Stimulated activated naive B cell treated with anti-CD40 and anti-IgM and Interleukin-4, amounts not matched to agents 10 μg/mL and 1 μg/mL and 100 μg/mL, for 72 hours (primary cell): ENCODE results near the gene MYO15B.

Source experiments
- ATAC-seq, 2 donors: fragments of 150-1000 bp; cut with Tn5 transposase; replicated peaks; 2 replicates each; pipeline ENCODE4 v1.10.0; 2021; ENCODE audit warnings: moderate library complexity in 1 of 2
- DNase-seq: peaks from one replicate; pipeline ENCODE4 v3.0.0; 2021
- H3K27ac Mint-ChIP-seq: one replicate; pipeline ENCODE4 v1.8.0; 2022; ENCODE audit warnings: mild to moderate bottlenecking, mixed read lengths
- H3K27me3 Mint-ChIP-seq, 2 donors: one replicate each; pipeline ENCODE4 v1.8.0; 2022; ENCODE audit warnings: mixed read lengths in 2 of 2
- H3K36me3 Mint-ChIP-seq, 2 donors: one replicate each; pipeline ENCODE4 v1.8.0; 2022; ENCODE audit warnings: mixed read lengths in 2 of 2, mild to moderate bottlenecking in 1 of 2
- H3K4me1 Mint-ChIP-seq, 2 donors: one replicate each; pipeline ENCODE4 v1.8.0; 2022; ENCODE audit warnings: mixed read lengths in 2 of 2, mild to moderate bottlenecking in 1 of 2
- H3K4me3 Mint-ChIP-seq, 2 donors: one replicate each; pipeline ENCODE4 v1.8.0; 2022; ENCODE audit warnings: mild to moderate bottlenecking in 2 of 2, mixed read lengths in 2 of 2, moderate library complexity in 1 of 2
- H3K9me3 Mint-ChIP-seq, 2 donors: one replicate each; pipeline ENCODE4 v1.8.0; 2022; ENCODE audit warnings: mixed read lengths in 2 of 2, mild to moderate bottlenecking in 1 of 2

MYO15B gene

GRCh38 chr17:75566834-75567233 is 20.8 kb upstream of the MYO15B start:
- DNase-seq (no peak), ATAC-seq (peak; percentile 62)
- H3K4me1 Mint-ChIP-seq = peaks cover 24 to 37% of the 10 kb centered on the region in 2 donors
- no peak overlapping the region for H3K4me3 Mint-ChIP-seq
- peak overlapping the region; percentile 15 for H3K27ac Mint-ChIP-seq
- H3K9me3 Mint-ChIP-seq = no peaks in the 10 kb centered on the region
- H3K36me3 Mint-ChIP-seq = peaks cover 5 to 6% of the 10 kb centered on the region in 2 donors
- H3K27me3 Mint-ChIP-seq = no peaks in the 10 kb centered on the region

- no peak for DNase-seq
- H3K27ac Mint-ChIP-seq = peak overlapping the region; percentile 51
- H3K9me3 Mint-ChIP-seq = no peaks in the 10 kb centered on the region
- H3K4me3 Mint-ChIP-seq = no peak overlapping the region
- peaks cover 24 to 37% of the 10 kb centered on the region in 2 donors for H3K4me1 Mint-ChIP-seq
- H3K27me3 Mint-ChIP-seq = no peaks in the 10 kb centered on the region
- peaks cover 8 to 9% of the 10 kb centered on the region in 2 donors for H3K36me3 Mint-ChIP-seq
- ATAC-seq = no peak
Measured at GRCh38 chr17:75568412-75569255, 19.0 kb upstream of the MYO15B start.

- DNase-seq (no peak), ATAC-seq (no peak)
- peak overlapping the region; percentile 59 for H3K27ac Mint-ChIP-seq
- H3K36me3 Mint-ChIP-seq = peaks cover 9 to 13% of the 10 kb centered on the region in 2 donors
- no peaks in the 10 kb centered on the region for H3K9me3 Mint-ChIP-seq
- peaks cover 24 to 37% of the 10 kb centered on the region in 2 donors for H3K4me1 Mint-ChIP-seq
- no peaks in the 10 kb centered on the region for H3K27me3 Mint-ChIP-seq
- H3K4me3 Mint-ChIP-seq = no peak overlapping the region
Measured at GRCh38 chr17:75570034-75570676, 17.4 kb upstream of the MYO15B start.

- Mint-ChIP-seq H3K27me3 (no peaks in the 10 kb centered on the region), H3K36me3 (peaks cover 9 to 14% of the 10 kb centered on the region in 2 donors)
Measured at GRCh38 chr17:75570772-75571171, 16.8 kb upstream of the MYO15B start.

GRCh38 chr17:75571197-75571884 is 16.3 kb upstream of the MYO15B start:
- peak; percentile 99 for ATAC-seq
- peak overlapping the region; percentile 68 to 76 for H3K4me3 Mint-ChIP-seq
- H3K27me3 Mint-ChIP-seq = no peaks in the 10 kb centered on the region
- peaks cover 17 to 28% of the 10 kb centered on the region in 2 donors for H3K4me1 Mint-ChIP-seq
- no peaks in the 10 kb centered on the region for H3K9me3 Mint-ChIP-seq
- peaks cover 9 to 16% of the 10 kb centered on the region in 2 donors for H3K36me3 Mint-ChIP-seq
- peak; percentile 79 for DNase-seq
- H3K27ac Mint-ChIP-seq = peak overlapping the region; percentile 99

More at GRCh38 chr17:75570772-75571171, 16.8 kb upstream of the MYO15B start:
- no peak for ATAC-seq
- no peaks in the 10 kb centered on the region for H3K9me3 Mint-ChIP-seq
- no peak for DNase-seq
- H3K27ac Mint-ChIP-seq = peak overlapping the region; percentile 99
- peaks cover 22 to 34% of the 10 kb centered on the region in 2 donors for H3K4me1 Mint-ChIP-seq
- peak overlapping the region in 1 of 2 donors; percentile 68 for H3K4me3 Mint-ChIP-seq

GRCh38 chr17:75571885-75572215 is 15.8 kb upstream of the MYO15B start:
- H3K9me3 Mint-ChIP-seq = no peaks in the 10 kb centered on the region
- ATAC-seq (no peak), DNase-seq (no peak)
- H3K36me3 Mint-ChIP-seq = peaks cover 9 to 16% of the 10 kb centered on the region in 2 donors
- peak overlapping the region; percentile 99 for H3K27ac Mint-ChIP-seq
- H3K4me1 Mint-ChIP-seq = peaks cover 12 to 23% of the 10 kb centered on the region in 2 donors
- H3K27me3 Mint-ChIP-seq = no peaks in the 10 kb centered on the region
- H3K4me3 Mint-ChIP-seq = no peak overlapping the region

- Mint-ChIP-seq H3K36me3 (peaks cover 9 to 16% of the 10 kb centered on the region in 2 donors), H3K27me3 (no peaks in the 10 kb centered on the region), H3K4me1 (peaks cover 10 to 20% of the 10 kb centered on the region in 2 donors), H3K4me3 (no peak overlapping the region), H3K27ac (no peak overlapping the region), H3K9me3 (no peaks in the 10 kb centered on the region)
- DNase-seq = no peak
- no peak for ATAC-seq
Measured at GRCh38 chr17:75572713-75573539, 14.7 kb upstream of the MYO15B start.

- no peak for ATAC-seq
- peaks cover 9 to 16% of the 10 kb centered on the region in 2 donors for H3K36me3 Mint-ChIP-seq
- peaks cover 0 to under 1% of the 10 kb centered on the region in 2 donors for H3K27me3 Mint-ChIP-seq
- H3K4me1 Mint-ChIP-seq = peaks cover 10 to 20% of the 10 kb centered on the region in 2 donors
- no peaks in the 10 kb centered on the region for H3K9me3 Mint-ChIP-seq
- H3K27ac Mint-ChIP-seq = no peak overlapping the region
- no peak for DNase-seq
- no peak overlapping the region for H3K4me3 Mint-ChIP-seq
Measured at GRCh38 chr17:75573540-75573957, 14.1 kb upstream of the MYO15B start.

- Mint-ChIP-seq H3K27ac (no peak overlapping the region), H3K9me3 (no peaks in the 10 kb centered on the region)
Measured at GRCh38 chr17:75573994-75574393, 13.6 kb upstream of the MYO15B start.

GRCh38 chr17:75574404-75575036 is 13.1 kb upstream of the MYO15B start:
- Mint-ChIP-seq H3K9me3 (no peaks in the 10 kb centered on the region), H3K27me3 (peaks cover 0 to 6% of the 10 kb centered on the region in 2 donors), H3K36me3 (peaks cover 7 to 16% of the 10 kb centered on the region in 2 donors), H3K27ac (no peak overlapping the region), H3K4me3 (no peak overlapping the region), H3K4me1 (peaks cover 14 to 20% of the 10 kb centered on the region in 2 donors)
- DNase-seq (no peak), ATAC-seq (no peak)

More at GRCh38 chr17:75573994-75574393, 13.6 kb upstream of the MYO15B start:
- Mint-ChIP-seq H3K36me3 (peaks cover 9 to 16% of the 10 kb centered on the region in 2 donors), H3K27me3 (peaks cover 0 to 5% of the 10 kb centered on the region in 2 donors), H3K4me1 (peaks cover 14 to 20% of the 10 kb centered on the region in 2 donors), H3K4me3 (no peak overlapping the region)
- no peak for DNase-seq
- ATAC-seq = no peak

- ATAC-seq = no peak
Measured at GRCh38 chr17:75575197-75575596, 12.4 kb upstream of the MYO15B start.

GRCh38 chr17:75575728-75576127 is 11.9 kb upstream of the MYO15B start:
- H3K4me3 Mint-ChIP-seq = no peak overlapping the region
- H3K27ac Mint-ChIP-seq = no peak overlapping the region
- peaks cover 0 to 6% of the 10 kb centered on the region in 2 donors for H3K27me3 Mint-ChIP-seq
- peaks cover 7 to 16% of the 10 kb centered on the region in 2 donors for H3K36me3 Mint-ChIP-seq
- H3K9me3 Mint-ChIP-seq = peaks cover 0 to 2% of the 10 kb centered on the region in 2 donors
- no peak for DNase-seq
- peaks cover 11 to 13% of the 10 kb centered on the region in 2 donors for H3K4me1 Mint-ChIP-seq
- no peak for ATAC-seq

More at GRCh38 chr17:75575197-75575596, 12.4 kb upstream of the MYO15B start:
- Mint-ChIP-seq H3K36me3 (peaks cover 7 to 16% of the 10 kb centered on the region in 2 donors), H3K27me3 (peaks cover 0 to 6% of the 10 kb centered on the region in 2 donors), H3K9me3 (no peaks in the 10 kb centered on the region), H3K4me1 (peaks cover 14 to 17% of the 10 kb centered on the region in 2 donors), H3K27ac (no peak overlapping the region), H3K4me3 (no peak overlapping the region)
- DNase-seq = no peak

- peaks cover 2 to 6% of the 10 kb centered on the region in 2 donors for H3K4me1 Mint-ChIP-seq
- peaks cover 0 to 6% of the 10 kb centered on the region in 2 donors for H3K27me3 Mint-ChIP-seq
- H3K9me3 Mint-ChIP-seq = peaks cover 0 to 7% of the 10 kb centered on the region in 2 donors
- no peak overlapping the region for H3K27ac Mint-ChIP-seq
- DNase-seq = no peak
- ATAC-seq = no peak
- H3K4me3 Mint-ChIP-seq = no peak overlapping the region
- peaks cover 6 to 11% of the 10 kb centered on the region in 2 donors for H3K36me3 Mint-ChIP-seq
Measured at GRCh38 chr17:75576661-75577060, 10.9 kb upstream of the MYO15B start.
